Measurements from ENCODE around the gene ZNF18.

Gene ZNF18, protein sequence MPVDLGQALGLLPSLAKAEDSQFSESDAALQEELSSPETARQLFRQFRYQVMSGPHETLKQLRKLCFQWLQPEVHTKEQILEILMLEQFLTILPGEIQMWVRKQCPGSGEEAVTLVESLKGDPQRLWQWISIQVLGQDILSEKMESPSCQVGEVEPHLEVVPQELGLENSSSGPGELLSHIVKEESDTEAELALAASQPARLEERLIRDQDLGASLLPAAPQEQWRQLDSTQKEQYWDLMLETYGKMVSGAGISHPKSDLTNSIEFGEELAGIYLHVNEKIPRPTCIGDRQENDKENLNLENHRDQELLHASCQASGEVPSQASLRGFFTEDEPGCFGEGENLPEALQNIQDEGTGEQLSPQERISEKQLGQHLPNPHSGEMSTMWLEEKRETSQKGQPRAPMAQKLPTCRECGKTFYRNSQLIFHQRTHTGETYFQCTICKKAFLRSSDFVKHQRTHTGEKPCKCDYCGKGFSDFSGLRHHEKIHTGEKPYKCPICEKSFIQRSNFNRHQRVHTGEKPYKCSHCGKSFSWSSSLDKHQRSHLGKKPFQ

DNA sequence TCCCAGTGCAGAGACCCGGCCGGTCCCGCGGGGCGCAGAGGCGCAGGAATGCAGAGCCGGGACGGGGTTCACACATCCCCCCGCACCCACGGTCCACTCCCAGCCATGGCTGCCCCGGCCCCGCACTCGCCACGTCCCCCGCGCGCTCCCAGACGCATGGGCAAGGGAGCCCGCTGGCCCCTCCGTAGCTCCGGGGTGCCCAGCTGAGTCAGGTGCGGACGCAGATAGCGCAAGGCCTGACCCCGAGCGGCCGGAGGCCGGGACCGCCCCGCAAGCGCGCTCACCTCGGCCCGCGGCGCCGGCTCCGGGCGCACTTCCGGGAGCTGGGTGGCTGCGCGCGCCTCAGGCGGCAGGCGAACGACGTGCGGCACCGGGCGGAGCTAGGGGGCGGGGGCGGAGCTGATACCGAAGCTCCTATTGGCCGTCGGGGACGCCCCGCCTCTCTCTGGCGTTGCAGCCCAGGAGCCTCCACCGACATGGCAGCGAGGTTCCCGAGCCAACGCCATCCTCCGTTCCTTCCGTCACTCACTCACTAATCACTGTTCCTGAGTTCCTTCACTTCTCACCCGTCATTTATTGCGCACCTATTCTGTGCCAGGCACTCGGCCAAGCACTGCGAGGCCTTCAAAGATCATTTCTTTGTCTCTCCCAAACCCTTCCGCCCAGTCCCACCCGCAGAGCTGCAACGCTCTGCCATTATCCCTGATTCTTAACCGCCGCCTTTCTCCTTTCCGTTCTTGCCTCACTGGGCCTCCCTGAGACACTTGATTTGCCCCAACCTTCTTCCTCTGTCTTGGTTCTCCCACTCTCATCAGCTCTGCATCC, at the start of gene ZNF18:
ZNF18 (minus strand) TSS at position 329 of the 825 bp plus-strand sequence. CDS start 4,646 bp downstream, outside the sequence.
- DNase-seq (ENCODE audit: low read depth) = peak; percentile 83

DNA sequence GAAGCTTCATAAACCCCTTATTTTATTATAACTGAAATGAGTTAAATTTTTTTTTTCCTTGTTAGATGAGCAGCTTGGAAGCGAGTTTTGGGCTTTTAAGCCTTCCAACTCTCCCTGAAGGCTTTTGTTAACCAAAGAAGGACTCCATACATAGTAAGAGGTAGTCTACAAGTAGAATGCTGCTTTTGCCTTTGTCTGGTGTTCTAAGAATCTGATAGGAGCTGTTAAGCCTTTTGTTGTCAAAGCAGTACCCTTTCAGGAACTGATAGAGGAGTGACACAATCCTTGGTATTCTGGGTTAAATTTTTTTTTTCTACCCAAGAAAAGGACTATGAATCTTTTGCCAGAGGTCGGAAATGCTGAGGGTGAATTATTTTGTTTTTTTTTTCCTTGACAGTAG, 49.5 kb upstream of the ZNF18 start:
- no peak for DNase-seq (ENCODE audit: low read depth)

DNA sequence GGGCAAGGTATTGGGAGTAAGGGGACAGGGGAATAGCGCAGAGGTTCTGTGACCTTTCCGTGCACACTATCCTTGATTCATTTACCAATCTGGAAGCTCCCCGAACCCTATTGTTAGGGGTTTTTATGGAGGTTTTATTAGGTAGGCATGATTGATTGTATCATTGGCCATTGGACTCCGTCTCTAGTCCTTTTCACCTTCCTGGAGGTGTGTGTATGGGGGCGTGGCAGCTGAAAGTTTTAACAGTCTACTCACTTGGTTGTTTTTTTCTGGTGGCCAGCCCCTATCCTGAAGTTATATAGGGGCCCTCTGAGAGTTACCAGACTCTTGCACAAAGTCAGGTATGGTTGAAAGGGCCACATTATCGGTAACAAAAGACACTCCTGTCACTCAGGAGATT, 46.4 kb upstream of the ZNF18 start:
- no peak for DNase-seq (ENCODE audit: low read depth)

DNA sequence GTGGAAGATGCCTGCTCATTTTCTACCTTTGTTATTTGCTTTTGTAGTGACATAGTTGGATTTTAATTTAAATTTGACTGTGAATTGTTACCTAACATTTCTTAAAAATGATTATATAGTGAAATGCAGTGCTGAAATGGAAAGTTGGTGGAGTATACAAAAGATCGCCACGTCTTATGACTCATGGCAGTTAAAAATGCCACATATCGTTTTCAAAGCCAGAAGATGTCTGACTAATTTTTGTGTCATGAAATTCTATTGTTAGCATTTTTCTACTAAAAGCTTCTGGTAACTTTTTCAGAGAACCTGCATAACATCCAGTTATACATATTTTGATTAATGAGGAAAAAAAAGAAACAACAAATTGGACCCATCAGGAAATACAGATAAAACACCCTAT, 44.0 kb upstream of the ZNF18 start:
- peak; percentile 73 for DNase-seq (ENCODE audit: low read depth)

DNA sequence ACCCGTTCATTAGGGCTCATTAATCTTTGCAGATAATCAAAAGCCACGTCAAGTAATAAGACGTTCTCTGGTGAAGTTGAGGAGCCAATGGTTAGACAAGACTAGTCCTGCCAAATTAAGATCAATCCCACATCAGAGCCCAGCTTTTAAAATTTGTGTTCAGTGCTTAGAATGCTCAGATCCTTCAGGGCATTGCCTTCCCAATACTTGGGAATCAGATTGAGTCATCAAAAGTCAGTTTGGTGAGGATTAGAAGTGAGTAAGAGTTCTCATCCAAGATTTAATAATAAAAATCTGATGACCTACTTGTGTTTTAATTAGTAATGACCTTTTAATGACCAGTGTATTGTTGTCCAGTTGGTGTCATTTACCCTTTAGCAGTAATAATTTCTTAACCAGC, 43.2 kb upstream of the ZNF18 start:
- no peak for DNase-seq (ENCODE audit: low read depth)

DNA sequence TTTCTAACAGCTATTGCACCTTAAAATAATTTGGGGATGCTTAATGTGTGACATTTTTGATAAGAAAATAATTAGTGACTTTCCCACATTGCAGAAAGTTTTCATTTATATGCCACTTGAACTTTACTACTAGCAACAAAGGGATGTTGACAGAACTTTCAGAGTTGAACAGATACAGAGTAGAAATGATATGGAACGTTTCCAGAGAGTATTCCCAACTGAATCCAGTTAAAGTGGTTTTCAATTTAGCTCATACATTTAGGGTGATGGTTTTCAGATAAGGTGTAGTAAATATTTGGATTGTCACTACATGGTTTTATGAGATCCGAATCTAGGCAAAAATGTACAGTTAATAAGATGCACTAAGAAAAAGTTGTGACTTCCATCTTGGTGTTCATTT, 40.7 kb upstream of the ZNF18 start:
- DNase-seq (ENCODE audit: low read depth) = no peak

DNA sequence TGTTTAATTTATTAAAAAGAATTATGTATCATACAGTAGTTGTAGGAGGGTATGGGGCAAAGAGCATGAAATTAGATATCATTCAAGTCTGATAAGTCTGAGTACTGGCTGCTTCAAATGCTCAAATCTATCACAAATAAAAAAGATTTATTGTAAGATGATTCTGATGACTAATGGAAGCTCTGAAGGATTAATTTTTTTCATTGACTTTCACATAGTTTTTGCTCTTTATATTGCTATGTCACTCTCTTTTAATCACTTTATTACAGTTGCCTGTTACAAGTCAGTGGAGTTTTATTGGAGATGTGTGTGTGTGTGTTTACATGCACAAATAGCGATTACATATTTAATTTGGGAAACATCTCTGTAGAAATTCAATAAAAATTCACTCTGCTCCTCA, 38.4 kb upstream of the ZNF18 start:
- DNase-seq (ENCODE audit: low read depth) = no peak

DNA sequence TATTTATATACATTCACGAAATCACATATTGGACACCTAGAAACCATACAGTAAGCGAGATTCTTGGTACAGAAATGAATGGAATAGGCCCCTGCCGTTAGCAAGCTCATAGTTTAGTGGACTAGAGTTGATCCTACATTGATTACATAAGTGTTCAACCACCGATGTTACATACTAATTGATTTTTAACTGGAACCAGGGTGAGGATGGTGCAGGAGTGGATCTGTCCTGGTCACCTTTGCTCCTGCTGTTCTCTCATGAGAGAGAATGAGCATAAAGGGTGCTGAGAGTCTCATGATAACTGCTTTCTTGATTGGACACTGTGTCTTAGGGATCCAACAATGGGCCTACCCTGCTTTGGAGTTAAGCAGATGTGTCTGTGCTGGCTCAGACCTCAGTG, 37.3 kb upstream of the ZNF18 start:
- DNase-seq (ENCODE audit: low read depth) = no peak

DNA sequence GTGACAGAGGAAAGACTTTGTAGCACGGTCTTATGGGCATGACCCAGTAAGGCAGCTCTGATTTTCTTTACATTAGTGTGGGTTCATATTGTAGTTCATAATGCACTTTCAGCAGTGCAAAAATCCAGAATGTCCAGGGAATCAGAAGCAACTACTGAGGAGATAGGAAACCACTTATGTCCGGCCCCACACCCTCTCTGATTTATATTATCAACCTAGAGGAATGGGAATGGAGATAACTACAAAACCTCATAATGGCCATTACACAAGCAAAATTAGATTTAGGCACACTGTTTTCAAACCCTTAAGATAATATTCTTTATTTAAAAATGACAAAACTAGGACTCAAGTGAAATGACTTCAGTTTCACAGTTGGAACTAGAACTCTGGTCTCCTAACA, 31.3 kb upstream of the ZNF18 start:
- no peak for DNase-seq (ENCODE audit: low read depth)

DNA sequence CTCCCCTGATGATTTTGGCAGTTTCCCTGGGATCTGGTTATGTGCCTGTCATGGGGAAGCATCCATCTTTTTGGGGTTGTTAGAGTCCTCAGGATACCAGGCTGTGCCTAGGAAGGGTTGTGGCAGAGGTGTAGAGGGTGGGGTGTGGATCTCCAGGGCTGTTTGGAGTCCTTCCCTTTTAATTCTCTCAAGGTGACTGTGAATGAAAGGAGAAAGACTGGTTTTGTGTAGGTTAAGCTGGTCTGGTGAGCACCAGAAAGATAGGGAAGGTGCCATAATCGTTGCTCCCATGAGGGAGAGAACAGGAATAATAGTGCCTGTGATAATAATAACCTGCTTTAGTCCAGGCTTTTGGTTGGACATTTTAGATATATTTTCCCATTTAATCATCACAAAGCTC, 30.4 kb upstream of the ZNF18 start:
- no peak for DNase-seq (ENCODE audit: low read depth)

DNA sequence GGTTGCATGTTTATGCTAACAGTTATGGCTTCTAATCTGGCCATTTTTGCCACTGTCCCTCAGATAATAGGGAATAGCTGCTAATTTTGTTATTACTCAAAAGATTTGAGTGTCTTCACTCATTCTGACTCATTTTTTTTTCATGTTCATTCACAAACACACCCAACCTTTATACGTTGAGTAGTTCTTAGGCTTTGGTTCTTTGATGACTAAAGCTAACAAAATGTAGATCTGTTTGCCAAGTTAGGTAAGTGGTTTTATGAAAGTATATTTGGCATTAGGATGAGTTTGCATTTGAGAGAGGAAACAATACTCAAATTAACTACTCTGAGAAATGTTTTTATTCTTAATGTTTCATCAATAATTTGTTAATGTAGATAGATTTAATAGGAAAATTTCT, 27.1 kb upstream of the ZNF18 start:
- no peak for DNase-seq (ENCODE audit: low read depth)

DNA sequence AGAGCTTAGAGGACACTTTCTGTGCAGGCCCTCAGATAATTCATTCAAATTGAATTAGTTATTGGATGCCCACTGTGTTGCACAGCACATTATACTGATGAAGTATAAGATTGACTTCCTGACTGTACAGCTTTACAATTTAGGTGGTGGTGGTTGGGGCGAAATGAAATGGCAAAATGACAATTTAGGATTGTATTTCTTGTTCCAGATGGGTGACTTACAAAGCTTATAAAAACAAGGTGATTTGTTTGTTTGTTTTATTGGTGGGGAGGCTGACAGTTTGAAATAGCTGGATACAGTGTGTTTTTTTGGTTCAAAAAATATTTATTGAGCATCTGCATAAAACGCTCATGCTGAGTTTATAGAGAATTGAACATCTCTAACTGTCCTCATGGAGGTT, 25.0 kb upstream of the ZNF18 start:
- no peak for DNase-seq (ENCODE audit: low read depth)

DNA sequence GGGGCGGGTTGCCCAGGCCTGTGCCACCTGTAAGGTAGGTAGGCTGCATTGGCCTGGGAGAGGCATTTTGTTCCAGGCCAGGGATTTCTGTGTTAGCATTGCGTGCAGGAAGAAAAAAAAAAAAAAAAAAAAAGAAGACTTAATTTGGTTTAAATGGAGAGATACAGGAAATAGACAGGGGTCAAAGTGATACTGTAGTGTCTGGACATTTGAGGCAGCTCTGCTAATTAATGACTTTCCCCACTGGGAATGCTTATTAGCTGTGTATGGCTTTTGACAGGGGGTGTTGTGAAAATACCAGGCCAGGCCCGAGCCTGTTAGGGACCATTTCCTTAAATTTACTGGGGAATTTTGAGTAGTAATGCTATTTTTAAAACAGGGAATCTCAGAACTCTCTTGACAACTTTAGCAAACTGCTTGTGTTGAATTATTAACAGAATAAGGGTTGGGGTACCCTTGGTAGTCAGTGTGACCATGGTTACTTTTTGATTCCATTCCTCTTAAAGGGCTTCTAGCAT, 24.4 kb upstream of the ZNF18 start:
- no peak for DNase-seq (ENCODE audit: low read depth)

DNA sequence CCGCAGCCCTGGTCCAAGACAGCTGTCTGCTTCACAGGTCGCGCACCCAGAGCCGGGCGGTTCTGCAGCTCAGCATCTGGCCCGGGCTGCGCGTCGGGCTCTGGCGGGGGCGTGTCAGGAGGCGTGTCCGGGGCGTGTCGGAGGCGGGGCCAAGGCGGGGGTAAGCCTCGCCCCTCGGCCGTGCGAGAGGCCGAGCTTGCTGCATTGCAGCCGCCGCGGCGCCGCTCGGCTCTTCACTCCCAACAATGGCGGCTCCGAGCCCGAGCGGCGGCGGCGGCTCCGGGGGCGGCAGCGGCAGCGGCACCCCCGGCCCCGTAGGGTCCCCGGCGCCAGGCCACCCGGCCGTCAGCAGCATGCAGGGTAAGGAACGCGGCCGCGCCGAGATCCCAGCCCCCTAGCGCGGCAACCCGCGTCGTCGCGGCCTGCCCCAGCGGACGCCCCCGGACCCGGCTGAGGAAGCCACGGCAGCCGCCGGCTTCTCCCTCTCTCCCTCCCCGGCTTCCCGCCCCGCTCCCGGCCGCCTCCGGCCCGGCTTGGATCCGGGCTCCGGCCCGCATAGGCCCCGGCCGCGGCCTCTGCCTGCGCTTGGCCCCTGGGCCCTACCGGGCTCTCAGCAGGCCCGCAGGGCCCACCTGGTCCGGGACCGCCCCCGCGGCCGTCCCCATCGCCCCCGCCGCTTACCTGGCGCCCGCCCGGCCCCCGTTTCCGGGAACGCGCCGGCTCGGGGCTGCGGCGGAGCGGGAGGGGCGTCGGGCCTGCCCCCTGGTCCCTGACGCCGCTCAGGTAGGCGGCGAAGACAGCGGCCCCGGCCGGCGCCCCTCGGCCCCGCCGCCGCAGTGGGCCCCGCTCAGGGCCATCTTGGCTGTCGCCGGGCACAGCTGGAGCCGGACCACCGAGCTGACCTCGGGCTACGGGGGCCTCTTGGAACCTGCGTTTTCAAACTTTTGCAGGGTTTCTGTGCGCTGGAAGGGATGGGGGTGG, 23.7 kb upstream of the ZNF18 start, which contains the start of gene MAP2K4:
MAP2K4 (plus strand) TSS at position 236 of the 981 bp plus-strand sequence; CDS start at position 246, 10 bp downstream.
- DNase-seq (ENCODE audit: low read depth) = peak; percentile 67

DNA sequence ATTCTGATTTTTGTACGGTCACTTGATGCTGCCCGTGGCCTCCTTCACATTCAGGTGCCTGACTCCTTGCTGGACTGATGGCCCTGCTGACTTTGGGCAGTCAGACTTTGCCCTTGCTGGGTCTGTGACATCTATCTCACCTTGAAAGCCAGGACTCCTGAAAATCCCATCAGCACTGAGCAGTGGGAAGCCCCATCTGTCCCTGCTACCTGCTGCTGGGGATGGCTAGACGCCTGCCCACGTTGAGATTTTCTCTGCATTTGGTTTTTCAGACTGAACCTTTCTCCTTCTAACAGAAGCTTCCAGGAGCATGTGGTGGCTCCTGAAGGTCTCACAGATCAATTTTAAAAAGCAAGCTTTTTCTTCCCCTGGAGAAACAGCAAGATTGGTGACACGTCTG, 10.2 kb upstream of the ZNF18 start:
- DNase-seq (ENCODE audit: low read depth) = no peak

DNA sequence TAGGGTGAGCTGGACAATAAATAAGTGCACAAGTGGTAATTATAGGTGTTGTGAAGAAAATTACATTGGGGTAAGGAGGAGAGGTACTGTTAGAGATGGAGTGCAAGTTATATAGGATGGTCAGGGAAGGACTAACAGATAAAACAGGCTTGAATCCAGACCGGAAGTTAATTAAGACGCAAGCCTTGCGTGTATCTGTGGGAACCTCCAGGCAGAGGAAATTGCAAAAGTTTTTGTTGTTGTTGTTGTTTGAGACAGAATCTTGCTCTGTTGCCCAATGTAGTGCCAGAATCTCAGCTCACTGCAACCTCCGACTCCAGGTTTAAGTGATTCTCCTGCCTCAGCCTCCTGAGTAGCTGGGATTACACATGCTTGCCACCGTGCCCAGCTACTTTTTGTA, 2.4 kb upstream of the ZNF18 start:
- no peak for DNase-seq (ENCODE audit: low read depth)

DNA sequence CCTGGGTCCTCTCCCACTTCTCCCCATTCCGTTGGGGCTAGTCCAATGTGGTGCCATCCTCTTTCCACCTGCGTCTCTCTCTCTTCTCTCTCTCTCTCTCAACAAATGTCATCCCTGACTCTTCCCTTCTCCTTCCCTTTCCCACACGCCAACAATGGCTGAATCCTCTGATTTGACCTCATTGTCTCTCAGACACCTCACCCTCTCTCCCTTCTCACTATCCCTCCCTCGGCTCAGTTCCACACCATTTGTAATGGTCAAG, 628 bp upstream of the ZNF18 start:
- no peak for DNase-seq (ENCODE audit: low read depth)

DNA sequence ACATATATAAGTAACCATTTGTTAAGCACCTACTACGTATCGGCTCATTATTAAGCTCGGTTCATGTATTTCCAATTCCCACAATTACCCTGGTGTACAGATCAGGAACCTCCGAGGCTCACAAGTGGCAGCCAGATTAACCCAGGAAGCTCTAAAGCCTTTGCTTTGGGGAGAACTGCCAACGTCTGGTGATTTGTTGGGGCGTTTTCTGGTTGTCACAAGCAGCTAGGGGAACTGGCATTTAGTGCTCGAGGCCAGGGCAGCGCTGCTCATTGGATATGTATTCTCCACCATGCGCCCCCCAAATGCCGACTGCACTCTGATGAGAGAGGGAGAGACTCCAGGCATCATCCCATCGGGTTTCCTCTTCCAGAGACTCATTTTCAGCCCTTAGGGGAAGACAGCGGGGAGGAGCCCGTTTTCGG, 541 bp downstream of the ZNF18 start:
- DNase-seq (ENCODE audit: low read depth) = no peak

DNA sequence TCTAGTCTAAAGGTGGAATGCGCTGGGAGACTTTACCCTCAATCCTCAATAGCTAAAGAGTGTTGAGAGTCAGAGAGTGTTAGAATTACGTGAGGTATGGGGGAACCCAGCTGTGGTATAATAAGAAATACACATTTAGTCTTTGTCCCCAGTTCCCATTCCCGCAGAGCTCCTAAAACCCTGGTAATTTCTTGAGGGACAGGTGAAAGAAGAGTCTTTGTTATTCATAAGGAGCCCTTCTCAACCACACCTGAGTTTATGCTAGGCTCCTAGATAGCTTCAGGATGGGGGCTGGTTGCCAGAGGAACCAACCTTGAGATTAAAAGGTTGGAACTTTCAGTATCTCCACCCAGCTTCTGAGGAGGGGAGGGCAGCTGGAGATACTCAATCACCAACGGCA, 5.8 kb downstream of the ZNF18 start:
- no peak for DNase-seq (ENCODE audit: low read depth)

DNA sequence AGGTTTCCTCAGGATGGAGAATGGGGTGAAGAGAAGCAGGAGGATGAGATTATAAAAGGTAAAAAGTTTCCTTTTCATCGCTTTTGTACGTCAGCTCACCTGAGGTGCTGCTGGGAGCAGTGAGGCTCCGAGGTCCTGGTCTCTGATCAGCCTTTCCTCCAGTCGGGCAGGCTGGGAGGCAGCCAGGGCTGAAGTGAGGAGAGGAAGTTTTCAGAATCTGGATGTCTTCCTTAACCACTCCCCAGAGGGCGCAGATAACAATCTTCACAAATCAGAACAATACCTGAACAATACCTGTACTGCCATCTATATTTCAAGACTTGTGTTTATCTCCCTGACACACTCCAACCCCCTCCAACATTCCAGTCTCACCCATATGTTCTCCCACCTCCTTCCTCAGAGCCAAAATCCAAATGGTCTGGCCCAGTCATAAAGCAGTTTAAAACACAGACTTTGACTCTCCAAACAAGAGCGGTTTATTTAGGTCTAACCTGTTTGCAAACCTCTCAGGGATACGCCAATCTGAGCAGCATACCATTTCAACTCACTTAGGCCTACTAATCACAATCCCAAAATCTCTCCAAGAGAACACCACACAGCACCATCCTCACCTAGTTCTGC, 6.8 kb downstream of the ZNF18 start:
- no peak for DNase-seq (ENCODE audit: low read depth)

DNA sequence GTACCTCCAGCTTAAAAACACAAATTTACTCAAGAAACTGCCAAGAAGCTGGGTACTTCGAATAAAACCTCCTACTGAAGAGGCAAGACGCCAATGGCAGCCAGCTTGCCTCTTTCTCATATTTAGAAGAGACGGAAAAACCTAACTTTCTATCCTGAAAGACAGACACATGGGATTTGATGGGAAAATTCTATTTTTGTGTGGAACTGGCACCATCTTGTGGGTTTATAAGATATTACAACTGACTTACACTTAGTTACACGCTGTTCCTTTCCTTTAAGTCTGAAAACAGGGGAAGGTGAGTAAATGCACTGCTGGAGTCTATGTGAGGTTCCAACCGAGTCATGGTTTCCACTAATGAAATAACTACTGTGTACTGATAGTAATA, 10.3 kb downstream of the ZNF18 start:
- DNase-seq (ENCODE audit: low read depth) = no peak
